Upper lobe of left lung (tissue), 4 donors: ENCODE data around the gene CRTAC1.

ENCODE experiments used
- POLR2A ChIP-seq, 4 donors: fragments of 450-650 bp; IDR thresholded peaks; one replicate each; pipeline ENCODE4 v1.5.1; 2016 to 2017; ENCODE audit warnings: antibody characterized with exemption in 4 of 4, mild to moderate bottlenecking in 2 of 4
- TF ChIP-seq, protein P1 (sequence below), 6 experiments: fragments of 450-650 bp in 4 of 6; fragments of 200-600 bp in 2 of 6; sonication (generic) in 2 of 6; IDR thresholded peaks; one replicate each; pipeline ENCODE4 v1.5.1; 2016 to 2019; ENCODE audit warnings: antibody characterized with exemption in 6 of 6

DNA sequence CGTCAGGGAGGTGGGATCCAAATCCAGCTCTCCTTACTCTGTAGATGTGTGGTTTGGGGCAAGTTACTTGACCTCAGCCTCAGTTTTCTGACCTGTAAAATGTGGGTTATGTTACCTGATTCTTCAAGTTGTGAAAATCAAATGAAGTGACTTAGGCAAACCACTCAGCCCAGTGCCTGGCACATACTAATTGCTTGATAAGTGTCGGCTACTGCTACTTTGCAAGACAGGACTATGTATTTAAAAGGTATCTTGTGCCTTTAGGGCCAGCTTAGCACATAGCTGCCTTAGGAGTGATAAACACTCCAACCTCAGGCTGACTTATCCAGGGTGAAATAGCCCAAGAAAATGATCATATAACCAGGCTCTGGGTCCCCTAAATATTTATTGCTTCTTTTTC lies 137.9 kb downstream of the CRTAC1 start:
- TF ChIP-seq, protein P1, sequence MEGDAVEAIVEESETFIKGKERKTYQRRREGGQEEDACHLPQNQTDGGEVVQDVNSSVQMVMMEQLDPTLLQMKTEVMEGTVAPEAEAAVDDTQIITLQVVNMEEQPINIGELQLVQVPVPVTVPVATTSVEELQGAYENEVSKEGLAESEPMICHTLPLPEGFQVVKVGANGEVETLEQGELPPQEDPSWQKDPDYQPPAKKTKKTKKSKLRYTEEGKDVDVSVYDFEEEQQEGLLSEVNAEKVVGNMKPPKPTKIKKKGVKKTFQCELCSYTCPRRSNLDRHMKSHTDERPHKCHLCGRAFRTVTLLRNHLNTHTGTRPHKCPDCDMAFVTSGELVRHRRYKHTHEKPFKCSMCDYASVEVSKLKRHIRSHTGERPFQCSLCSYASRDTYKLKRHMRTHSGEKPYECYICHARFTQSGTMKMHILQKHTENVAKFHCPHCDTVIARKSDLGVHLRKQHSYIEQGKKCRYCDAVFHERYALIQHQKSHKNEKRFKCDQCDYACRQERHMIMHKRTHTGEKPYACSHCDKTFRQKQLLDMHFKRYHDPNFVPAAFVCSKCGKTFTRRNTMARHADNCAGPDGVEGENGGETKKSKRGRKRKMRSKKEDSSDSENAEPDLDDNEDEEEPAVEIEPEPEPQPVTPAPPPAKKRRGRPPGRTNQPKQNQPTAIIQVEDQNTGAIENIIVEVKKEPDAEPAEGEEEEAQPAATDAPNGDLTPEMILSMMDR (IDR thresholded peaks at IDR 0.05): no peak
- no peak for TF ChIP-seq POLR2A (IDR thresholded peaks at IDR 0.05)
